Stimulated activated CD4-positive, alpha-beta T cell treated with anti-CD3 and anti-CD28 coated beads, Interleukin-12 subunit alpha, Interleukin-12 subunit beta, amount 100 ng/mL, for 48 hours (primary cell): ENCODE data around the gene RPS6KC1.
"Not testable (repeated sequence)": the region's sequence is repeated elsewhere in the genome, so short reads cannot be mapped to it uniquely, and the experiment has no call there.

Experiments
- DNase-seq, 3 donors: peaks; one replicate each; pipeline ENCODE4 v3.0.0-alpha.2; 2020; ENCODE audit warnings: low read depth in 2 of 3, low spot score in 1 of 3

Gene RPS6KC1, protein sequence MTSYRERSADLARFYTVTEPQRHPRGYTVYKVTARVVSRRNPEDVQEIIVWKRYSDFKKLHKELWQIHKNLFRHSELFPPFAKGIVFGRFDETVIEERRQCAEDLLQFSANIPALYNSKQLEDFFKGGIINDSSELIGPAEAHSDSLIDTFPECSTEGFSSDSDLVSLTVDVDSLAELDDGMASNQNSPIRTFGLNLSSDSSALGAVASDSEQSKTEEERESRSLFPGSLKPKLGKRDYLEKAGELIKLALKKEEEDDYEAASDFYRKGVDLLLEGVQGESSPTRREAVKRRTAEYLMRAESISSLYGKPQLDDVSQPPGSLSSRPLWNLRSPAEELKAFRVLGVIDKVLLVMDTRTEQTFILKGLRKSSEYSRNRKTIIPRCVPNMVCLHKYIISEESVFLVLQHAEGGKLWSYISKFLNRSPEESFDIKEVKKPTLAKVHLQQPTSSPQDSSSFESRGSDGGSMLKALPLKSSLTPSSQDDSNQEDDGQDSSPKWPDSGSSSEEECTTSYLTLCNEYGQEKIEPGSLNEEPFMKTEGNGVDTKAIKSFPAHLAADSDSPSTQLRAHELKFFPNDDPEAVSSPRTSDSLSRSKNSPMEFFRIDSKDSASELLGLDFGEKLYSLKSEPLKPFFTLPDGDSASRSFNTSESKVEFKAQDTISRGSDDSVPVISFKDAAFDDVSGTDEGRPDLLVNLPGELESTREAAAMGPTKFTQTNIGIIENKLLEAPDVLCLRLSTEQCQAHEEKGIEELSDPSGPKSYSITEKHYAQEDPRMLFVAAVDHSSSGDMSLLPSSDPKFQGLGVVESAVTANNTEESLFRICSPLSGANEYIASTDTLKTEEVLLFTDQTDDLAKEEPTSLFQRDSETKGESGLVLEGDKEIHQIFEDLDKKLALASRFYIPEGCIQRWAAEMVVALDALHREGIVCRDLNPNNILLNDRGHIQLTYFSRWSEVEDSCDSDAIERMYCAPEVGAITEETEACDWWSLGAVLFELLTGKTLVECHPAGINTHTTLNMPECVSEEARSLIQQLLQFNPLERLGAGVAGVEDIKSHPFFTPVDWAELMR

DNA sequence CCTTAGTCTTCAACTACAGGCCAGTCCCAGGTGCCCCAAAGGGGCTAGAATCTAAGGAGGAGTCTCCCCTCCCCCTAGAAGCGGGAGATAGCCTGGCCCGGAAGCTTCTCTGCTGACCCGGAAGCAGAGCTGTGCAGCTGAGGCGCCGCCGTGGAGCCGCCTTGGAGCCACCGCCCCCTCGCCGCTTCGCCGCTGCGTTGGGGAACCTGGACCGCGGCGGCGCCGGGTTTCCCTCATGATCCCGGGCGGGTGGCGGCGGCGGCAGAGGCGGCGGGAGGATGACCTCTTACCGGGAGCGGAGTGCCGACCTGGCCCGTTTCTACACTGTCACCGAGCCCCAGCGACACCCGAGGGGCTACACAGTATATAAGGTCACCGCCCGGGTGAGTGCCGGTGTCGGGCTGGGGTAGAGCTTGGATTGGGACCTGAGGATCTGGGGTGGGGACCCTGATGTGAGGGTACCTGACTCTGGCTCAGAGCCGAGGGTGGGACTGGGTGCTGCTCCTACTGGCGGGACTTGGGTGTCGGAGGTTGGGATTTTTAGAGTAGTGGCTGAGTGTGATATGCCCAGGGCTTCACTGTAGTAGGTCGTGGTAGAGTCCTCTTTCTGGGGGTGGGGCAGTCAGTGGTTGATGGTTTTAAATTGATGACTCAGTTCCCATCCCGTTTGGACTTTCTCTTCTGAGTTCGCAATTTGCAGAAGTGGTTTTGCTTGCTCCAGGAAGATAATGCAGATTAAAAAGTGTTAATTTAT, at the start of gene RPS6KC1:
TSS of gene RPS6KC1 (plus strand) at position 115 of the 754 bp plus-strand sequence. CDS start at position 279, 164 bp downstream.
- peak; percentile 72 to 83 (median 72) for DNase-seq

DNA sequence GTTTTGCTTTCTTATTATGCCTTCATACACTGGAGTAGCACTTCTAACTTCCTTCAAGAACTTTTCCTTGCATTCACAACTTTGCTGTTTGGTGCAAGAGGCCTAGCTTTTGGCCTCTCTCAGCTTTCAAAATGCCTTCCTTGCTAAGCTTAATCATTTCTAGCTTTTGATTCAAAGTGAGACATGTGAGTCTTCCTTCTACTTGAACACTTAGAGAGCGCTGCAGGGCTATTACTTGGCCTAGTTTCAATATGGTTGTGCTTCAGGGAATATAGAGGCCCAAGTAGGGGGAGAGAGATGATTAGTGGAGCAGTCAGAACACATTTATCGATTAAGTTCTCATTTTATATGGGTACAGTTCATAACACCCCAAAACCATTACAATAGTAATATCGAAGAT, 47.8 kb upstream of the RPS6KC1 start:
- no peak for DNase-seq

DNA sequence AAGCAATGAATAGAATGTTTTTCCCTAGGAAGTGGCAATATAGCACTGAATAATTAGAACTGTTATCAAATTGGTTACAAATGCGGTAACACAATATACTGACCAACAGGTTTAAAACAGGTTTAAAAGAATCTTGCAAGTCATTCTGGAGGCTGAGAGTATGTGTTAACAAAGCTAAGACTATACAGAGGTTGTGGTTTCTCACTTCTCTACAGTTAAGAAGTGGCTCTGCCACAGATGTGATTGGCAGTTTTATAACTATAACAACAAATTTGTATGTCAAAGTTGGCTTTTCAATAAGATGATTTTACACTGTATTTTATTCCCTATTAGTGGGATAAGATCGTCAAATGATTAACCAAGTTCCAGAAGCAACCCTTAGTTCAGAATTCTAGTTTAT, 42.5 kb upstream of the RPS6KC1 start:
- no peak for DNase-seq

DNA sequence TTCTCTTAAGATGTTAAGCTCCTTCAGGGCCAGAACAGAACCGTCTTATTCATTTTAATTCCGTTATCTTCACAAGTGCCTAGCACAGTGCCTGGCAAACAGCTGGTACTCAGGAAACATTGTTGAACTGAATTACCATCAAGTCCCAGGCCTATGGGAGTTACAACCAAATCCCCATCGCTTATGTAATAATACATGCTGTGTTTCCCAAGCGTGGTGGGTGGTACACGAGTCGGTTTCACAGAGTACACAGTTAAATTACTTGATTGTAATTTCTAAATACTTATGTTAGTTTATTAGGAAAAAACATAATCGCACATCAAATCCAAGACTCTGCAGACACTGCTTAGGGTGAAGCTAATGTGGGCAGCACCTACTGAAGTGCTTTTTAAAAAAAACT, 36.4 kb upstream of the RPS6KC1 start:
- DNase-seq, result no peak

DNA sequence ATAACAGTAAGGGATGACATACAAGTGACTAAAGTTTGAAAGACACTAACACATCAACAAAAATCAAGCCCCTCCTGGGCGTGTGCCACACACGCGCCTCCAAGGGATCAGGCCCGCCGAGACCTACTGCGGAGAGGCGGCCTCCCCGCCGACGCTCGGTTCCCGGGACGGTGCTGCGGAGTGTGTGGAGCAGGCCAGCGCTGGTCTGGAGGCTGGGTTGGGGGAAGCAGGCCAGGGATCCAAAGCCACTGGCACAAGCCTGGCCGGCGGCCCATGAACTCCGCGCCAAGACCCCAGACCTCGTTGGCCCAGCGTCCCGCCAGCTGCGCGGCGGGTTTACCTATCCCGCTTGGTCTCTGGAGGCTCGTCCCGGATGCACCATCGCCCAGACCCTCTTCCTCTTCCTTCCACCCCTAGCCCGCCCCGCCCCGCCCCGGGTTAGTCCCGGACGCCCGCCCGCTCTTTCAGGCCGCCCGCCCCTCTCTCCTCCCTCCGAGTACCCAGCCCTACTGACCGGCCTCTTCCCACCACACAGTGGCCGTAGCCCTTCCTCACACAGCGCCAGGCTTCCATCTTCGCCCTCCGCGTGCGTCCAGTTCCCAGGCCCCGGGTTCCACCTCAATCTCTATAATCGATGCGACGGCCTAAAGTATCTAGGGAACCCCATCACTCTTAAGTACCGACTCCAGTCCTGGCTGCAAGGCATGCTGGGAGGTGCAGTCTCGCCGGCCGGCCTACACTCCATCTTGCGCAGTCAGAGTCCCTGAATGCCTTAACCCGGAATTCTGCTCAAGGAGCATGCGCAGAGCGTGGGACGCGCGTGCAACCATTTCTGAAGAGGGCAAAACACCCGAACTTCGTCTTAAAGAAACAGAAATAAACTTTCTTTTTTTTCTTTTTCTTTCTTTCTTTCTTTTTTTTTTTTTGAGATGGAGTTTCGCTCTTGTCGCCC, 35.7 kb upstream of the RPS6KC1 start, which contains the start of gene ANGEL2:
TSS of gene ANGEL2 (minus strand) at position 769 of the 952 bp plus-strand sequence. CDS start at position 573, 196 bp downstream.
- peak; percentile 85 to 92 (median 92) for DNase-seq

DNA sequence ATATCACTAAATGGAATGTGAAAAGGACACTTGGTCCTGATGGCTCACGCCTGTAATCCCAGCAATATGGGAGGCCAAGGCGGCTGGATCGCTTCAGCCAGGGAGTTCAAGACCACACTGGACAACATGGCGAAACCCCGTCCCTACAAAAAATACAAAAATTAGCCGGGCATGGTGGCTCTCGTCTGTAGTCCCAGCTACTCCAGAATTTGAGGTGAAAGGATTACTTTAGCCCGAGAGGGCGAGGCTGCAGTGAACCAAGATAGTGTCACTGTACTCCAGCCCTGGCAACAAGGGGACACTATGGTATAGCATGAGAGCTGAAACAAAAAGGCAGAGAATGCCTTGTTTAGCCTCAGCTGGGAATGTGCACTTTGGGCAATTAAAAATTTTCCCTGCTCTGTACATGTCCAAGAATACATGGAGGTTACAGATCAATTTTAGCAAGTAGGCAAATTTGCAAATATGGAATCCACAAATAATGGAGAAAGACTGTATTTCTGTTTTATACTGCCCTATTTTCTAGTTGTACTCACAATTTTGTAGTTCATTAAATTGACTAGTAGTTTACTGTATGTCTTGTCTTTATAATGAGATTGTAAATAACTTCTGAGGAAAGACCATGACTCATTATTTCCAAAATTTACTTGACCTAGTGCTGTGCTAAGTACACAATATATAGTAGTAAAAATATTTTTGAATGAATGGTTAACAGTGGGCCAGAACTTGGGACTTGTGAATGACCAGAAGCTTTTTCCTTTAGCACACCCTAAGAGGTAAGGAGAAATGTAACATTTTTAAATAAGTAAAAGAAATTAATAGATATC, 33.4 kb upstream of the RPS6KC1 start:
- DNase-seq, result no peak

DNA sequence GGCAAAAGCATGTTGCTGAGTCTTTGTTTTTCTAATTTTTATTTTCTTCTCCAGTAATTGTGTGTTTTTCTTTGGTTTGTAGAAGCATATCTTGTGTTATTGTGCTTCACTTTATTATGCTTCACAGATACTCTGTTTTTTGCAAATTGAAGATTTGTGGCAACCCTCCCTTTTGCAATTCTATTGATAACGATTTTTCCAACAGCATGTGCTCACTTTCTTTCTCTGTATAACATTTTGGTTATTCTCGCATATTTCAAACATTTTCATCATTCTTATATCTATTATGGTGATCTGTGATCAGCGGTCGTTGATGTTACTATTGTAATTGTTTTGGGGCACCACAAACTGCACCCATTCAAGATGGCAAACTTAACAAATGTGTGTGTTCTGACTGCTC, 31.6 kb upstream of the RPS6KC1 start:
- DNase-seq, result no peak

DNA sequence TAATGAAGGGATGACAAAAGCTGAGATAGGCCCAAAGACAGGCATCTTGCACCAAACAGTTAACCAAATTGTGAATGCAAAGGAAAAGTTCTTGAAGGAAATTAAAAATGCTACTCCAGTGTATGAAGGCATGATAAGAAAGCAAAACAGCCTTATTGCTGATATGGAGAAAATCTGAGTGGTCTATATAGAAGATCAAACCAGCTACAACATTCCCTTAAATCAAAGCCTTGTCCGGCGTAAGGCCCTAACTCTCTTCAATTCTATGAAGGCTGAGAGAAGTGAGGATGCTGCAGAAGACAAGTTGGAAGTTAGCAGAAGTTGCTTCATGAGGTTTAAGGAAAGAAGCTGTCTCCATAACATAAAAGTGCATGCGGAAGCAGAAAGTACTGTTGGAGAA, 31.0 kb upstream of the RPS6KC1 start:
- DNase-seq, result no peak

DNA sequence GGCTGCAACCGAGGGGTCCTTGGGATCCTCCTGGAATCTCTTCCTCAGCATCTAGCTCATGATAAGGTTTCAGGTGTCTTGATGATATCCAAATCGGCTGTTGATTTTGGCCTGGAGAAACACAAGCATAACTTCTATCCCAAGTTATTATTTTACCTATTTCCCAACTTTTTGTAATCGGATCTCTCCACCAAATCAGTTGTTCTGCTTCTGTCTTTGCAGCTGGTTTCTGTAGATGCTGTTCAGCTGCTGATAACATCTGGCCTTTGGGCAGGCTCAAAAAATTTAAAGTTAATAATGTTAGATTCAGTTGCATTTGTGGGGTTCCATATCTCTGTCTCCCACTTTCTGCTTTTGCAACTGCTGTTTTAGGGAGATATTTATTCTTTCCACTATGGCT, 24.0 kb upstream of the RPS6KC1 start:
- not testable (repeated sequence) for DNase-seq

DNA sequence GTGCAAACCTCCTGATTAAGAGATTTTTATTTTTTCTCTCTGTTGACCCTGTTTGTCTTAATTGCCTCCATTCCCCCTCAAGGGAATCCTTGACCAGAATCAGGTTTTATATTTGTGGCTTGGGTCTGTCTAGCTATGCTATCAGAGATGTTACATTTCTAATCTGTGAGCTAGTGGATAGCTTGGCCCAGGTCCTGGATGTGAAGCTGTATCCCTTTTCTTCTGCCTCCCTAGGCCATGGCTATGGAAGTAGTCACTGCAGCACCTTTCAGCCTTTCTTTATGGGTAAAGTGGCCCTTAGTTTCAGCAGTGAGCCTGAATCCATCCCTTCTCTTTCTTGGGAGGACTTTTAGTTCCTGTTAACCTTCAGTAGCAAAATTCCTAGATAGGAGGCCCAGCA, 18.4 kb upstream of the RPS6KC1 start:
- DNase-seq, result no peak

DNA sequence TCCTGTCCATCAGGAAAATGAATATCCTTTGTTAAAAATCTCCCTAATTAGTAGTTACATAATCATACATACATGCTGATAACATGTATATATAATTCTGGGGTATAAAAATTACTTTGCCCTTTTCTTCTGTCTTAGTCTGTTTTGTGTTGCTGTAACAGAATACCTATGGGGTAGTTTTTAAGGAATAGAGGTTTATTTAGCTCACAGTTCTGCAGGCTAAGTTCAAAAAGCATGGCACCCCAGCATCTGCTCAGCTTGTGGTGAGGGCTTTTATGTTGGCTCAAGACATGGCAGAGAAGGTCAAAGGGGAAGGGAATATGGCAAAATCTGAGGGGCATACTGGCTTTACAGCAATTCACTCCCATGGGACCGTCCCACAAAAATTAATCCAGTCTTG, 16.3 kb upstream of the RPS6KC1 start:
- no peak for DNase-seq

DNA sequence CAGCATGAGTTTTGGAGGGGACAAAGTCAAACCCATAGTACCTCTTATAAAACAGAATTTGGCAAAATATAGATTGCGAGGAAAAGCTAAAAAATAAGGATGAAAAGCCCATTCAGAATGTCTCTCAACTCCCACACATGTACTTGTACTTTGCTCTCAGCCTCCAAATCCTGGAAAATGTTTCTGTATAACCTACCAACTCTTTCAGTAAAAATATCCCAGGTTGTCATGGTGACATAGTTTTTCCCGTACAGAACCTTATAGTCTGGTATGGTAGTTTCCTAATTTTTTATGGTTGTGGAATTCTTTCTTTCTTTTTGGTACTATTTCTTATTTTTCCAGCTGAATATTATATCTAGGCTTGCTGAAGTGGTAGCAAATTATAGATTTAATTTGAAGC, 15.5 kb upstream of the RPS6KC1 start:
- DNase-seq, result no peak

DNA sequence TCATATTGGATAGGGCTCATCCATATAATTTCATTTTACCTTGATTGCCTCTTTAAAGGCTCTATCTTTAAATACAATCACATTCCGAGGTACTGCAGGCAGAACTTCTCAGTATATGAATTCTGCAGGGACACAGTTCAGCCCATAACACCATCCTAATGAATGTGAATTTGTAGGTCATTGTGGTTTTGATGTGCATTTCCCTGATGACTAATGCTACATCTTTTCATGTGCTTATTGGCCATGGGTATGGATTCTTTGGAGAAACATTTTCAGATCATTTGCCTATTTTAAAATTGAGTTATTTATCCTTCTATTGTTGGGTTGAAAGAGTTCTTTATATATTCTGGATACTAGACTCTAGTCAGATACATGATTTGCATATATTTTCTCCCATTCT, 9.6 kb upstream of the RPS6KC1 start:
- no peak for DNase-seq

DNA sequence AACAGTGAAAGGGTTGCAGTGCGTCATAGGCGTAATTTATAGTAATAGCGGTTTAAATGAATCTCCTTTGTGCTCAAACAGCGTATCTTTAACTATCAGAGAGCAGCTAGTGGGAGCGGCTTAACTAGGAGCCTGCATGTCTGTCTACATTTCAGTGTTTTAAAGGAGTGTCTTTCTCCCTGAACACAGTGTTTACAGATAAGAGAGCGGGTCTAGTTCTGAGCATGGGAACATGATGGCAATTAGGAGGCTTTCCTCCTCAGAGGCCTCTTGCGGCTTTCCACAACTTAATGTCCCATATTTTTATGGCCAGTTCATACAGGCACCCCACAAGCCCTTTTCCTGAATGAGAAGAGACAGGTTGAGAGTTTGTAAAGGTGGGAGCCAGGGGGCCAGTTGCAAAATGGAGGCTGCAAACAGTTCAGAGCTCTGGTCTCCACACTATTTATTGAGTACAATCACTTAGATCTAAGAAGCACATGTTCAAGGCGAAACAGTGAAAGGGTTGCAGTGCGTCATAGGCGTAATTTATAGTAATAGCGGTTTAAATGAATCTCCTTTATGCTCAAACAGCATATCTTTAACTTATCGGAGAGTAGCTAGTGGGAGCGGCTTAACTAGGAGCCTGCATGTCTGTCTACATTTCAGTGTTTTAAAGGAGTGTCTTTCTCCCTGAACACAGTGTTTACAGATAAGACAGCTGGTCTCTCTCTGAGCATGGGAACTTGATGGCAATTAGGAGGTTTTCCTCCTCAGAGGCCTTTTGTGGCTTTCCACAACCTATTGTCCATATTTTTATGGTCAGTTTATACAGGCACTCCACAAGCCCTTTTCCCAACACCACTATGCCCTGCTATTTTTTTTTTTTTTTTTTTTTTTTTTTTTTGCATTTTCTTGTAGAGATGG, 5.5 kb upstream of the RPS6KC1 start:
- DNase-seq, result not testable (repeated sequence)

DNA sequence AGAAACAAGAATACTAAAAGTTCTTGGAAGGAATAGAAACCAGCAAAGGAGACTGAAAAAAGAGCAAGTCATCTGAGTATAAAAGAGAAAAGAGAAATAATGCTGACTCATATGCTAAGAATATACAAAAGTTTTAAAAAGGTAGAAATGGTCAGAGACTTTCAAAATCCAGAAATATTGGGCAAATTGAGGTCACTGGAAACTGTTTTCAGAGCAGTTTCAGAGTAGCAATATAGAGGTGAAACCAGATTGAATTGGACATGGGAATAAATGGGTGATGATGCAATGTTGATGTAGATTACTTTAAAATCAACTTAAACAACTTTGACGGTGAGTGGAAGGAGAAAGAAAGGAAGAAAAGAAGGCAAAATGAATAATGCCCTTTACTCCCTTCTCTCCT, 1.8 kb upstream of the RPS6KC1 start:
- DNase-seq, result no peak

DNA sequence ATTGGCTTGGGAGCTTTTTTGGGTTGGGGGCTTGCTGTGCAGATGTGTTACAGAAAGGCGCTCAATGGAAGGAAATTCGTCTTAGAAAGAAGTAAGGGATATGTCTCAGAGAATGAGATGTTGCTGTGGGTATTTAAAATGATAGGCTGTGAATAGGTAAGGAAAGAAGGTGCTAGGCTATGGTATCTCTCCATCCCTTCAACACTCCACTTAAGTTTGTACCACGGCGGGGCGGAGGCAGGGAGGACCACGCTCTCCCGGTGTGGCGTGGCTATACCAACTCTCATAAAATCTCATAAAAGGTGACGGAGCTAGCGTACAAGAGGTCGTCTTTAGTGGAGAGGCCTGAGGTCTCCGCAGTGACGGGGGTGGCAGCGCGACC, 305 bp upstream of the RPS6KC1 start:
- no peak for DNase-seq

DNA sequence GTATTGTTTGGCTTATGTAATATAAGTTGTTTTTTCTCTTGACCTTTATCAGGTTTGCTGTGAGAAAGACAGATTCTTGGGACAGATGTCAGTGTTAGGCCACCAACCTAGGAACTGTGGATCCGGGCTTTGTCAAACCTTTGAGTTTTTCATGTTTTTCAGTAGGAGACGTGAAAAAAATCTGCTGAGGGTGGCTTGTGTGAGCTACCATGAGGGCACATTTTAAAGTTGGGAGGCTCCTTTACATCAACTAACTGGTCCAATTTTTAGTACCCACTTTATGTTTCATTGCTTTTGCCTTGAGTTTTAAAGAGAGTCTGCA, 801 bp downstream of the RPS6KC1 start:
- no peak for DNase-seq

DNA sequence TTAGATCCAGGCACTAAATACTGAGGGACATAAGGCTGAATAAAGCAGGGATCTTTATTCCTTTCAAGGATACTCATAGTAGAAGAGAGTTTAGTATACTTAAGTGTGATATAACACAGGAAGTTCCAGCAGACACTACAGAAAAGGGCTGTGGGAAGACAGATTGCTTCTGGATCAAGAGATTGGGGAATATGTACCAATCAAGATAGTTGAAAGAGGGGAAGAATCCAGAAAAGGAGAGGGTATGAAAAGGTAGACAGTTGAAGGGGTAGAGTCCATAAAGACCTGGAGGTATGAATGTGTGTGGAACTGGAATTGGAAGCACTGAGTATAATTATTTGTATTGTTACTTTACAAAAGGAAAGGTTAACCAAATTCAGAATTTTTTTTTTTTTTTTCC, 2.4 kb downstream of the RPS6KC1 start:
- DNase-seq, result no peak
